Stimulated activated CD8-positive, alpha-beta memory T cell treated with anti-CD3 and anti-CD28 coated beads, Interleukin-15, amount 100 ng/mL, for 48 hours (primary cell): ENCODE measurements around the gene ENPP1.

Experiments
- DNase-seq, 2 donors: peaks; one replicate each; pipeline ENCODE4 v3.0.0-alpha.2; 2020; ENCODE audit warnings: low read depth in 2 of 2

Gene ENPP1

GRCh38 chr6:131787079-131787478 is 20.7 kb upstream of the ENPP1 start:
- no peak for DNase-seq

- DNase-seq = no peak
Measured at GRCh38 chr6:131787766-131788712, 19.8 kb upstream of the ENPP1 start.

GRCh38 chr6:131789219-131789618 is 18.6 kb upstream of the ENPP1 start:
- no peak for DNase-seq

GRCh38 chr6:131791476-131791875 is 16.3 kb upstream of the ENPP1 start:
- DNase-seq = no peak

GRCh38 chr6:131792091-131792496 is 15.7 kb upstream of the ENPP1 start:
- DNase-seq = peak in 1 of 2 donors; percentile 12

- DNase-seq = no peak
Measured at GRCh38 chr6:131795366-131795765, 12.5 kb upstream of the ENPP1 start.

GRCh38 chr6:131802347-131802746 is 5.5 kb upstream of the ENPP1 start:
- DNase-seq = no peak

GRCh38 chr6:131803007-131803769 is 4.6 kb upstream of the ENPP1 start:
- DNase-seq = no peak

GRCh38 chr6:131804131-131804530 is 3.7 kb upstream of the ENPP1 start:
- DNase-seq = no peak

- DNase-seq = no peak
Measured at GRCh38 chr6:131807321-131807643, 538 bp upstream of the ENPP1 start.

GRCh38 chr6:131808460-131809269 is 845 bp downstream of the ENPP1 start:
- no peak for DNase-seq

- no peak for DNase-seq
Measured at GRCh38 chr6:131811500-131811899, 3.7 kb downstream of the ENPP1 start.

- no peak for DNase-seq
Measured at GRCh38 chr6:131813991-131814390, 6.2 kb downstream of the ENPP1 start.

- no peak for DNase-seq
Measured at GRCh38 chr6:131816869-131817268, 9.0 kb downstream of the ENPP1 start.

- DNase-seq = no peak
Measured at GRCh38 chr6:131819572-131820124, 11.8 kb downstream of the ENPP1 start.

GRCh38 chr6:131821010-131821807 is 13.4 kb downstream of the ENPP1 start:
- DNase-seq = no peak

GRCh38 chr6:131822119-131822518 is 14.3 kb downstream of the ENPP1 start:
- DNase-seq = no peak

GRCh38 chr6:131823276-131823902 is 15.6 kb downstream of the ENPP1 start:
- no peak for DNase-seq

GRCh38 chr6:131825946-131826345 is 18.1 kb downstream of the ENPP1 start:
- DNase-seq = no peak

GRCh38 chr6:131828080-131828479 is 20.3 kb downstream of the ENPP1 start:
- DNase-seq = no peak
